ENCODE data around the gene LEF1. TPM values are rescaled to one million over a fixed set of nuclear protein-coding genes. Genes with fewer than 3 reads are reported as not detected.
"Not testable (repeated sequence)": the region's sequence is repeated elsewhere in the genome, so short reads cannot be mapped to it uniquely, and the experiment has no call there.

LEF1 gene
- total and polyA plus RNA-seq, 2 of the 8 experiments (the other 6 are each of a cell fraction or from before 2014, with no cell fraction given): 2.6 to 5.2 TPM

- H3K23ac ChIP-seq (ENCODE audit: insufficient read length); H4K8ac ChIP-seq (ENCODE audit: extremely low read depth, insufficient read depth, low read length); POLR2A ChIA-PET (ENCODE audit: partially characterized antibody); H3K18ac ChIP-seq (ENCODE audit: extremely low read depth, low read length); CTCF ChIA-PET (ENCODE audit: partially characterized antibody); H2AFZ ChIP-seq (ENCODE audit: low read length); H3K23me2 ChIP-seq (ENCODE audit: low read depth, low read length); H2BK15ac ChIP-seq (ENCODE audit: low read length); H3K14ac ChIP-seq (ENCODE audit: insufficient read length); H2BK120ac ChIP-seq (replicated peaks; ENCODE audit: low read depth, low read length); H3K9ac ChIP-seq (replicated peaks in 1 of 4; ENCODE audit: extremely low read depth in 1 of 4, low read depth in 3 of 4, low read length in 3 of 4); H3K27ac ChIP-seq (ENCODE audit: low read depth, low read length); H3K56ac ChIP-seq (replicated peaks; ENCODE audit: insufficient read length, low read depth, low read length); FAIRE-seq; H3K4me2 ChIP-seq (ENCODE audit: insufficient read depth in 1 of 2, low read depth in 2 of 2, low read length in 2 of 2); H3K79me2 ChIP-seq (ENCODE audit: control insufficient read depth in 1 of 2, insufficient read depth in 2 of 2, low read length in 2 of 2); H3K79me1 ChIP-seq (ENCODE audit: low read depth, low read length); DNase-seq (ENCODE audit: low read depth in 1 of 2, low spot score in 2 of 2); H3K9me3 ChIP-seq (ENCODE audit: insufficient read depth in 2 of 2, low read depth in 1 of 2, low read length in 1 of 2); H2BK12ac ChIP-seq (ENCODE audit: low read depth, low read length); H3K4me1 ChIP-seq (replicated peaks in 1 of 4; ENCODE audit: control insufficient read depth in 3 of 4, insufficient read depth in 4 of 4, low read length in 3 of 4); H3K27me3 ChIP-seq (replicated peaks in 1 of 4; ENCODE audit: control insufficient read depth in 3 of 4, extremely low read depth in 1 of 4, insufficient read depth in 3 of 4, low read length in 3 of 4); H4K20me1 ChIP-seq (replicated peaks in 1 of 2; ENCODE audit: control insufficient read depth in 1 of 2, insufficient read depth in 2 of 2, low read length in 2 of 2); H2AK5ac ChIP-seq (ENCODE audit: low read depth, low read length); H2BK20ac ChIP-seq (ENCODE audit: low read length); H3K4me3 ChIP-seq (ENCODE audit: extremely low read depth in 1 of 4, insufficient read depth in 2 of 4, low read depth in 3 of 4, low read length in 4 of 4); H4K5ac ChIP-seq (ENCODE audit: insufficient read length, low read depth, low read length); H4K91ac ChIP-seq (replicated peaks; ENCODE audit: insufficient read length, low read length); H2BK5ac ChIP-seq (ENCODE audit: low read depth, low read length); H3K4ac ChIP-seq (replicated peaks; ENCODE audit: insufficient read length, low read depth, low read length): not testable (repeated sequence)
- WGBS, 2 experiments (ENCODE audit: extremely low coverage in 1 of 2, insufficient coverage in 1 of 2, insufficient read length in 1 of 2, insufficient replicate concordance in 2 of 2, low coverage in 1 of 2, low lambda C conversion rate in 2 of 2, missing lambda C conversion rate in 1 of 2): 96% methylated on average over 5 of the region's 5 CpGs; no CpG with 5 or more reads in 1 of the 2 experiments
- H3K36me3 ChIP-seq (ENCODE audit: control insufficient read depth in 2 of 4, insufficient read depth in 4 of 4, low read length in 3 of 4): peaks cover 0 to 26% (median 12%) of the 10 kb centered on the region in 4 experiments; a peak in 5 of 8 replicates
Measured at GRCh38 chr4:108012382-108012781, 156.3 kb downstream of the LEF1 start.

All from H1 (cell line).